NCI-H1436 (cell line): ENCODE results near the gene LRRC45.

ENCODE experiments used
- DNase-seq: peaks from one replicate; lab custom pipeline; 2025; lab: John Stamatoyannopoulos, UW

Gene LRRC45

DNA sequence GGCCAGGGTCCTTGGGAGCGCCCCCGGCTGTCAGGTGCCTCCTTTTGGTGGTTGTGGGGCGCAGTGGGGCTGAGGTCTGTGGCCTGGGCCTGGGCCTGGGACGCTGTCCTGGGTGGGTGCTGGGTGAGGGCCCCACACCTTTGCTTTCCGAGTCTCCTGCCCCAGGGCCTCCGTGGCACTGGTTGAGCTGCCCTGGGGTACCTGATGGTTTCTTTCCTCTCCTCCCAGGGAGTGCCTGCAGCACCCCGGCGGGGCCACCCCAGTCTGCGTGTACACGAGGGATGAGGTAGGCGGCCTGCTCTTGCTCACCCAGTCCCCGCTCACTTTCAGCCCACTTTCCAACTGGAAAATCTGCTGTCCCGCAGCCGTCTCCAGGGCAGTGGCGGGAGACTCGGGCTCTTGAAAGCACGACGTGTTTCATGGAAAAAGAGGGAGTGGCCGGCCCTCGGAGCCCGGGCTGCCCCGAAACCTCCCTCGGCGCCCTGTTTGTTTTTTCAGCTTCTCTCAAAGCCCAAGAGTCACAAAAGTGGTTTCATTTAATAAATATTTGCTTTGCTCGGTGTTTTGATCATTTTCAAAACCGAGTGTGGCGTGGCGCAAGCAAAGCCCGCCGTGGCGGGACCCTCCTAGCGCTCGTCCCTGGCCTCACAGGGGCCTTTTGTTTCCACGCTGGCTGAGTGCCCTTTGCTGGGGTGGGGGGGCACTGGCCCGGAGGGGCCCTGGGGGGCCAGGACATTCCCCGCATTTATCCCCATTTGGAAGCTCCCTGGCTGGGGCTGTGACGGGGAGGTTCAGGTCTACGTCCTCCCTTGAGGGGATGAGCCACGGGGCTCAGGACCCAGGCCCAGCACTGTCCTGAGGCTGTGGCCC lies 28.3 kb upstream of the LRRC45 start:
- DNase-seq, result no peak

- no peak for DNase-seq
These were observed 27.5 kb upstream of the LRRC45 start for GRCh38 chr17:81995463-81996231.

GRCh38 chr17:81996232-81996756 lies 26.8 kb upstream of the LRRC45 start:
- DNase-seq, result no peak

DNA sequence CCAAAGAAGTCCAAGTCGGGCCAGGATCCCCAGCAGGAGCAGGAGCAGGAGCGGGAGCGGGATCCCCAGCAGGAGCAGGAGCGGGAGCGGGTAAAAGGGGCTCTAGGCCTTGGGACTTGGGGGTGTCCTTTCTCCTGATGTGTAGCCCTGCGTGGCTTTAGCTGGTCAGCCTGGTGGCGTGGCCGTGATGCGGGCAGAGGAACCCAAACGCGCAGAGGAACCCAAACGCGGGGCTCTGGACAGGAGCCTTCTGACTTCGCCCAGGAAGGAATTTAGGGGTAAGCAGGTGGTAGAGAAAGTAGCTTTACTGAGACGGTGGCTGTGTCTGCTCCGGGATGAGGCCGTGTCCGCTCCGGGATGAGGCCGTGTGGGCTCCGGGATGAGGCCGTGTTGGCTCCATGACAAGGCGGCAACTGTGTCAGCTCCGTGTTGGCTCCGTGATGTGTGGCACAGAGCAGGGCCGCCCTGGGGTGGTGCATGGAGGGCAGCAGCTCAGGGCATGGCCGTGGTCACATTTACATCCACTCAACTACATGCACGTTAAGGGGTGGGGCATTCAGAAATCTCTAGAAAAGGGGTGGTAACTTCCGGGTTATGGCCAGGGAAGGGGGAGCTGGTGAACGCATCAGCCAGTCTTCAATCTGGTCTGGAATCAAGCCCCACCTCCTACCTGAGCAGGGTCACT lies 26.2 kb upstream of the LRRC45 start:
- DNase-seq, result no peak

- no peak for DNase-seq
These were observed 24.9 kb upstream of the LRRC45 start for GRCh38 chr17:81998212-81998611.

DNA sequence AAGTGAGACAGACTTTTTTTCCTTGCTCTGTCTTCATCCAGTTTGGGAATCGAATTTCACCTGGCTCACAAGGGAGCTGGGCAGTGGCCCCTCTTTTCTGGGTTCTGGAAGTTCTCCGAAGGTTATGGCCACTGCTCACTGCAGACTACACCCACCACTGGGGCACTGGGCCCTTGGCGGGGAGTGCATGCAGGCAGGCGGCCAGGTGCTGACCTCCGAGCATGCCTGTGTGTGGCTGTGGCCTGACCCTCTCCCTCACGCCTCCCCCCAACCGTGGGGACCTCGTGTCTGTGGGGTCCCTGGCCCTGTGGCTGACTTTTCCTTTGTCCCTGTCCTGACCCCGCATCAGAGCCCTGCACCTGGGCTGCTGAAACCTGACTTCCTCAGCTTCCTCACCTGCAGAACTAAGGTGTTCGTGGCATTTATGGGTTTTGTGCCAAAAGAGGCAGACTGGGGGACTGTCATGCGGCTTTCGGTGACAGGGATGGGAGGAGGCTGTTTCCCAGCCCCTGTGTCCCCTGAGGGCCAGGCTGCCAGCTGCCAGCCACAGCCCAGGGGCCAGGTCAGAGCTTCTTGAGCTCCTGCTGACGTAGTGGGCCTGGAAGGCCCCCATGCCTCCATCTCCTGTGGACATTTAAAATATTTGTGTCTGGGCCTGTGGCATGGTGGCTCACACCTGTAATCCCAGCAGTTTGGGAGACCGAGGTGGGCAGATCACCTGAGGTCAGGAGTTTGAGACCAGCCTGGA lies 24.2 kb upstream of the LRRC45 start:
- no peak for DNase-seq

DNA sequence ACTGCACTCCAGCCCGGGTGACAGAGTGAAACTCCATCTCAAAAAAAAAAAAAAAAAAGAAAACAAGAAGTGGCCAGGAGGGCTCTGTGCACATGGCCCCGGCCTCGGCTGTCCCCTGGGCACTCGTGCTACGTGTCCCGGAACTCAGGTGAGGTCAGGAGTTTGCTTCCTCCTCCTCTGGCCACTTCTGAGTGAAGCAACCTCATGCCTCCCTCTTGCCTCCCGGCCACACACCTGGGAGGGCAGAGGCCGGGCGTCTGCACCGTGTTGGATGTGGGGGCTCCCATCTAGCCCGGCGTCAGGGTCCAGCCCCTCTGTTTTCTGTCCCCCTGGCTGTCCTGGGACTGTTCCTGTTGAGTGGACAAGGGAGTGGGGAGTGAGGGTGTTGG lies 23.5 kb upstream of the LRRC45 start:
- DNase-seq, result no peak

DNA sequence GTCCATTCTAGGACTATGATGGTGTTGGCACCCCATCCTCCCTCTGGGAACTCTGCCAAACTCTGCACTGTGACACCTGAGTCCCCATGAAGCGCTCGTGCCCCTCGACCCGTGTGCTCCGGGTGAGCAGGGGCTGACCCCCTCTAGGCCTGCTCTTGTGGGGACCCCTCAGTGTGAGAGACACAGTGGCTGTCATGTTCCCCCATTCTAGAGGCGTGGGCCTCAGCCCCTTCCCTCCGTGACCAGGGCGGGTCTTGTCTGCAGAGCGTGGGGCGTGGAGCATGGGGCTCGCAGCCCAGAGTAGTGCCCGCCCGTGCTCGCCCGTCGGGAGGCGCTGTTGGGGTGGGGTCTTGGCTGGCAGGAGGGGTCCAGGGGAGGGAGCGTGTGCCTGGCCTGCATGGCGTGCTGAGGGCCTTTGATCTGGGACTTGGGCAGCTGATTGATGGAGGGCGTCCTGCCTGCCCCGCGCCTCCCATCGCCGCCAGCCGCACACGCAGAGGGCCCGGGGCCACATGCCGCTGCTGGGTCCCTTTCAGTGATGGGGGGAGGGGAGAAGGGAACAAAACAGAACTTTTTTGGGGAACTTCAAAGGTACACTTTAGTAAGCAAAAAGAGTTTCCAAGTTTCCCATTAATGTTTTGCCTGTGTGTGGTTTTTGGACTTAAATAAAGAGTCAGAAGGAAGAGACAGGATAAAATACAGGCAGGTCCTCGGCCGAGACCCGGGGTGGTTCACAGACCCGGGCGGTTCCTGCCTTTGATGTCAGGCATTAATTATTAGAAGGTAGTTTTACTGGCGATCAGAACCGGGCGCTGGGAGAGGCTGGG lies 22.9 kb upstream of the LRRC45 start:
- no peak for DNase-seq

DNA sequence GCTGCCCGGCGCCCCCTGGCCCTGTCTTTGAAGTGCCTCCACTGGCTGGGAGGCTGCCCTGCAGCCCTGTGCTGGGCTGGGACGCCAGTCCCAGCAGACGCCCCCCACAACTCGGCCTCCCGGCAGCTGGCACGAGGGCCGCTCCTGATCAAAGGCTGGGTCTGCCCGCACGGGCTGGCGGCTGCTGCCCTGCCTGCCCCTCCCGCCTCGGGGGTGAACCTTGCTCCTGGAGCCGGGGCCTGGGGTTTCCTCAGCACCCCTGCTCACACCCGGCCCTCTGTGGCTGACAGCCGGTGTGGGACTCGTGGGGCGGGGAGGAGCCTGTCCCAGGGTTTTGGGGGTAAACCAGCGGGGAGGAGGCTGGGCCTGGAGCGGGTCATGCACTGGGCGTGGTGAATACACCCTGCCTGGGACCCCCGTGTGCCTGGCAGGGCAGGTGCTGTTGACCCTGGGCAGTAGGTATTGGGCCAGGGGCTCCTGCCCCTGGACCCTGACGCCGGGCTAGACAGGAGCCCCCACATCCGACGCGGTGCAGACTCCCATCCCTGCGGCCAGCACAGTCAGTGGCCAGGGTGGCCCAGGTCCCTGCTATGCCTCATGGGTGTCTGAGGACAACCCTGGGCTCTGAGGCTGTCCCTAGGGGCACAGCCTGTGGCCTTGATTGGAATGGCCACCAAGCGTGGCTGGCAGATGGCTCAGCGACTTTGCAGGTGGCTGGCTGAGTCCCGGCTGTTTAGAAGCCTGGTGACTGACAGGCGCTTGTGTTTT lies 22.1 kb upstream of the LRRC45 start:
- DNase-seq, result no peak

- no peak for DNase-seq
These were observed 21.5 kb upstream of the LRRC45 start for GRCh38 chr17:82001571-82002056.

GRCh38 chr17:82003411-82004381 lies 19.4 kb upstream of the LRRC45 start:
- no peak for DNase-seq

DNA sequence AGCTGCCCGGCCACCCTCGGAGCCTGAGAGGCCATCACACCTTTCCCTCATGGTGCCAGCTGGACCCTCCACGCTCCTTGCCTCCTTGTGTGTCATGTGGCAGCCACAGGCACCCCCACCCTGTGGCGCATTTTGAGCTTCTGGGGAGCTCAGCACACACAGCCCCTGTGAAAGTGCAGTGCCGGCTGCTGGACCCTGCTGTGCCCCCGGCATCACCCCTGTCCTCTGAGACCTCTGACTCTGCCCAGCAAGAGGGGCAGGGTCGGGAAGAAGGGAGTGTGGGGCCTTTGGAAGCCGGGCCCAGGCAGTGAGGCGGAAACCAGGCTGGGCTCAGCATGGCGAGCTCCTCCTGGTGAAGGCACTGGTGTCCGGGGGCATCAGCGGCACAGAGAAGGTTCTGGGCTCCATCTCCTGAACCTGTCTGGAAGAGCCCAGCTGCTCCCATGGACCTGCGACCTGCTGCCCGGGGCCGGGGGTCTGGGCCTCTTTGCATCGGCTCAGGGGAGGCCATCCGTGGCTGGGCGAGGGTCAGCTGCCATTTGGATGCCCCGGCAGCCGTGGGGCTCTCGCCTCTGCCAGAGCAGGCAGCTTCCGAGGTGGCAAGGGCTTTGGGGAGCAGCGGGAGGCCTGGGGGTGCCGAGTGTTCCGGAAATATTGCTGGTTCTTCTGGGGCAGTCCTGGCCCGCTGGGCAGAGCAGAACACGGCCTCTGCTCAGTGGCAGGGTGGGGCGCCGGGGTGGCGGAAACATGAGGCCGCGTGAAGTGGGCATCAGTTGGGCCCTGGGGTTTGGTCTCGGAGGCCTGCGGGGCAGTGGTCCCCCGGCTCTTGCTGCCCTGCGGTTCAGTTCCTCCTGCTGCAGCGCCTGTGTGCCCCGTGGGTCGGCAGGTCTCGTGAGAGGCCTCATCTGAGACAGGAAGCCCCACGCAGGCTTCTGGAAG lies 18.3 kb upstream of the LRRC45 start:
- DNase-seq, result no peak

DNA sequence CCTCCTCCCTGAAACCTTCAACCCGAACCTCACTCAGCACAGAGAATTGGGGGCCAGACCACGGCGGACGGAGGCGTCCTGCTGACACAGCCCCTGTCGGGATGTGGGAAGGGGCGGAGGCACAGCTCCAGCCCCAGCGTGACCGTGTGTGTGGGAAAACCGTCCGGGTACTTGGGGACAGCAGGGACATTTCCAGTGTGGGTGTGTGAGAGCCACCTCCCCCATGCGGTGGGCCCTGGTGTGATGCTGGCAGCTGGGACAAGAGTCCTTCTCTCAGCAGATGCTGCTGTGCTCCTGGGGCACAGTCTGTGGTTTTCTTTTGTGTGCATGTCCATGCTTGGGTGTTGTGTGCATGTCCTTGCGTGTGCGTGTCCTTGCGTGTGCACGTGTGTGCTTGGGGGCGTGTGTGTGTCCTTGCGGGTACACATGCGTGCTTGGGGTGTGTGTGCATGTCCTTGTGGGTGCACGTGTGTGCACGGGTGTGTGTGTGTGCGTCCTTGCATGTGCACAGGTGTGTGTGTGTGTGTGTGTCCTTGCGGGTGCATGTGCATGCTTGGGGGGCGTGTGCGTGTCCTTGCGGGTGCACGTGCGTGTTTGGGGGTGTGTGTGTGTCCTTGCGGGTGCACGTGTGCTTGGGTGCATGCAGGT lies 17.3 kb upstream of the LRRC45 start:
- DNase-seq, result no peak

GRCh38 chr17:82006468-82007227 lies 16.5 kb upstream of the LRRC45 start:
- no peak for DNase-seq

DNA sequence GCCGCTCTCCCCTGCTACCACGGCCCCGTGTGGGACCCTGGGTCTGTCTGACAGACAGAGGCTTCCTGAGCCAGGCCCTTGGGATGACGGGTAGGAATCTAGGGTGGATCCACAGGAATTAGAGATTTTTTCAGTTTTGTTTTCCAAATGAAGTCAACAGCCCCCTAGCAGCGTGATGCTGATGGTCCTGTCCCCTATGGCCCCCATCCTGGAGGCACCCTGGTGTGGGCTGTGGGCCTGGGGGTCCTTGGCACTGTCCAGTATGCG lies 15.9 kb upstream of the LRRC45 start:
- no peak for DNase-seq

GRCh38 chr17:82007495-82008257 lies 15.4 kb upstream of the LRRC45 start:
- DNase-seq, result no peak
